ENCODE data around the gene ZBTB42. TPM values are rescaled to one million over a fixed set of nuclear protein-coding genes. Genes with fewer than 3 reads are reported as not detected.

Gene ZBTB42
- total and polyA plus RNA-seq, 2 of the 13 experiments (the other 11 are each of a cell fraction or from before 2014, with no cell fraction given), result 2.8 to 4.2 TPM

GRCh38 chr14:104751539-104752422 is 49.1 kb upstream of the ZBTB42 start (continued):
- TF ChIP-seq HOXA7 (CRISPR knock-in tag; IDR thresholded peaks at IDR 0.05), result 0 out of 2 replicates have a peak, but pooled peaks have one; percentile 34
- TF ChIP-seq BORCS8-MEF2B (CRISPR knock-in tag; IDR thresholded peaks at IDR 0.05), result no peak
- TF ChIP-seq, protein P1, sequence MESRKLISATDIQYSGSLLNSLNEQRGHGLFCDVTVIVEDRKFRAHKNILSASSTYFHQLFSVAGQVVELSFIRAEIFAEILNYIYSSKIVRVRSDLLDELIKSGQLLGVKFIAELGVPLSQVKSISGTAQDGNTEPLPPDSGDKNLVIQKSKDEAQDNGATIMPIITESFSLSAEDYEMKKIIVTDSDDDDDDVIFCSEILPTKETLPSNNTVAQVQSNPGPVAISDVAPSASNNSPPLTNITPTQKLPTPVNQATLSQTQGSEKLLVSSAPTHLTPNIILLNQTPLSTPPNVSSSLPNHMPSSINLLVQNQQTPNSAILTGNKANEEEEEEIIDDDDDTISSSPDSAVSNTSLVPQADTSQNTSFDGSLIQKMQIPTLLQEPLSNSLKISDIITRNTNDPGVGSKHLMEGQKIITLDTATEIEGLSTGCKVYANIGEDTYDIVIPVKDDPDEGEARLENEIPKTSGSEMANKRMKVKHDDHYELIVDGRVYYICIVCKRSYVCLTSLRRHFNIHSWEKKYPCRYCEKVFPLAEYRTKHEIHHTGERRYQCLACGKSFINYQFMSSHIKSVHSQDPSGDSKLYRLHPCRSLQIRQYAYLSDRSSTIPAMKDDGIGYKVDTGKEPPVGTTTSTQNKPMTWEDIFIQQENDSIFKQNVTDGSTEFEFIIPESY (CRISPR knock-in tag; IDR thresholded peaks at IDR 0.05), result peak; percentile 56; the same call in 1 of the 2 replicates
- peak; percentile 69 for TF ChIP-seq AKAP8 (CRISPR knock-in tag; IDR thresholded peaks at IDR 0.05)

- peak overlapping the region; percentile 73 for H3K9ac ChIP-seq (ENCODE audit: insufficient read depth, low read depth, low read length)
- H3K9me3 ChIP-seq (ENCODE audit: low read length), result no peaks in the 10 kb centered on the region
- peak overlapping the region; percentile 90 for H3K4me2 ChIP-seq (ENCODE audit: low read depth, low read length)
- intact Hi-C loops (cut with micrococcal nuclease; ENCODE audit: unreplicated experiment) (loop anchor here (2.0 kb wide), 1 partner anchor 14 kb away; no protein-coding TSS in a partner anchor), in situ Hi-C loops (cut with HindIII; ENCODE audit: extremely low pct_ligation_motif_present, low pct_unique_long_range_greater_than_20kb) (no loop called here)
- peak overlapping the region; percentile 82 for H3K27ac ChIP-seq (ENCODE audit: extremely low read length, insufficient read depth, low read length)
- BruUV-seq (replicated peaks), result no TSS peak
- no peaks in the 10 kb centered on the region for H3K27me3 ChIP-seq (ENCODE audit: control insufficient read depth in 1 of 2, insufficient read depth in 2 of 2, low read length in 2 of 2)
- H3K4me3 ChIP-seq (replicated peaks in 1 of 3; ENCODE audit: insufficient read depth in 1 of 3, low read depth in 2 of 3, low read length in 3 of 3), result peak overlapping the region; percentile 18 to 94 (median 42); a peak in 4 of 6 replicates
- H3K36me3 ChIP-seq (replicated peaks in 1 of 2; ENCODE audit: control insufficient read depth in 1 of 2, insufficient read depth in 2 of 2, low read length in 2 of 2), result peaks cover 8 to 18% of the 10 kb centered on the region in 2 experiments; a peak in 4 of 5 replicates
- ATAC-seq (peak; percentile 75), DNase-seq (ENCODE audit: low spot score) (no peak), FAIRE-seq (no peak)
- ChIA-PET POLR2A (interaction anchor here (0.5 to 4.8 kb wide), 19 partner anchors 9 to 536 kb away, joined by 3 to 72 read pairs (median 6); partner anchors contain the start of genes ADSS1, CDCA4, CEP170B and ZBTB42), CTCF (ENCODE audit: low intra/inter-chr PET ratio, low total read pairs) (no interaction called here)
- H2AFZ ChIP-seq (ENCODE audit: low read length), result no peak overlapping the region
- peaks cover 16% of the 10 kb centered on the region for H4K20me1 ChIP-seq (ENCODE audit: insufficient read depth, low read length)
- WGBS (ENCODE audit: low lambda C conversion rate), result 12% methylated on average over 18 of the region's 21 CpGs
- H3K79me2 ChIP-seq (ENCODE audit: insufficient read depth, low read length), result peaks cover 38% of the 10 kb centered on the region
- H3K4me1 ChIP-seq (ENCODE audit: insufficient read depth, low read length), result peaks cover 75% of the 10 kb centered on the region
- TF ChIP-seq ZIK1 (CRISPR knock-in tag; IDR thresholded peaks at IDR 0.05; ENCODE audit: borderline replicate concordance, low read depth), result no peak
- TF ChIP-seq RCOR2 (CRISPR knock-in tag; IDR thresholded peaks at IDR 0.05), result no peak
- no peak for TF ChIP-seq PAWR (CRISPR knock-in tag; IDR thresholded peaks at IDR 0.05; ENCODE audit: borderline replicate concordance)
- TF ChIP-seq ARHGAP35 (CRISPR knock-in tag; IDR thresholded peaks at IDR 0.05; ENCODE audit: borderline replicate concordance), result no peak
- TF ChIP-seq ZNF766 (CRISPR knock-in tag; IDR thresholded peaks at IDR 0.05; ENCODE audit: borderline replicate concordance), result no peak
- TF ChIP-seq, protein P2, sequence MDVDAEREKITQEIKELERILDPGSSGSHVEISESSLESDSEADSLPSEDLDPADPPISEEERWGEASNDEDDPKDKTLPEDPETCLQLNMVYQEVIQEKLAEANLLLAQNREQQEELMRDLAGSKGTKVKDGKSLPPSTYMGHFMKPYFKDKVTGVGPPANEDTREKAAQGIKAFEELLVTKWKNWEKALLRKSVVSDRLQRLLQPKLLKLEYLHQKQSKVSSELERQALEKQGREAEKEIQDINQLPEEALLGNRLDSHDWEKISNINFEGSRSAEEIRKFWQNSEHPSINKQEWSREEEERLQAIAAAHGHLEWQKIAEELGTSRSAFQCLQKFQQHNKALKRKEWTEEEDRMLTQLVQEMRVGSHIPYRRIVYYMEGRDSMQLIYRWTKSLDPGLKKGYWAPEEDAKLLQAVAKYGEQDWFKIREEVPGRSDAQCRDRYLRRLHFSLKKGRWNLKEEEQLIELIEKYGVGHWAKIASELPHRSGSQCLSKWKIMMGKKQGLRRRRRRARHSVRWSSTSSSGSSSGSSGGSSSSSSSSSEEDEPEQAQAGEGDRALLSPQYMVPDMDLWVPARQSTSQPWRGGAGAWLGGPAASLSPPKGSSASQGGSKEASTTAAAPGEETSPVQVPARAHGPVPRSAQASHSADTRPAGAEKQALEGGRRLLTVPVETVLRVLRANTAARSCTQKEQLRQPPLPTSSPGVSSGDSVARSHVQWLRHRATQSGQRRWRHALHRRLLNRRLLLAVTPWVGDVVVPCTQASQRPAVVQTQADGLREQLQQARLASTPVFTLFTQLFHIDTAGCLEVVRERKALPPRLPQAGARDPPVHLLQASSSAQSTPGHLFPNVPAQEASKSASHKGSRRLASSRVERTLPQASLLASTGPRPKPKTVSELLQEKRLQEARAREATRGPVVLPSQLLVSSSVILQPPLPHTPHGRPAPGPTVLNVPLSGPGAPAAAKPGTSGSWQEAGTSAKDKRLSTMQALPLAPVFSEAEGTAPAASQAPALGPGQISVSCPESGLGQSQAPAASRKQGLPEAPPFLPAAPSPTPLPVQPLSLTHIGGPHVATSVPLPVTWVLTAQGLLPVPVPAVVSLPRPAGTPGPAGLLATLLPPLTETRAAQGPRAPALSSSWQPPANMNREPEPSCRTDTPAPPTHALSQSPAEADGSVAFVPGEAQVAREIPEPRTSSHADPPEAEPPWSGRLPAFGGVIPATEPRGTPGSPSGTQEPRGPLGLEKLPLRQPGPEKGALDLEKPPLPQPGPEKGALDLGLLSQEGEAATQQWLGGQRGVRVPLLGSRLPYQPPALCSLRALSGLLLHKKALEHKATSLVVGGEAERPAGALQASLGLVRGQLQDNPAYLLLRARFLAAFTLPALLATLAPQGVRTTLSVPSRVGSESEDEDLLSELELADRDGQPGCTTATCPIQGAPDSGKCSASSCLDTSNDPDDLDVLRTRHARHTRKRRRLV (CRISPR knock-in tag; IDR thresholded peaks at IDR 0.05), result no peak
- no peak for TF ChIP-seq ZC3H4 (CRISPR knock-in tag; IDR thresholded peaks at IDR 0.05; ENCODE audit: borderline replicate concordance)
- peak; percentile 45; the same call in 1 of the 2 replicates for TF ChIP-seq ZNF7 (CRISPR knock-in tag; IDR thresholded peaks at IDR 0.05)
- no peak for TF ChIP-seq SP2 (CRISPR knock-in tag; IDR thresholded peaks at IDR 0.05)
- no peak for TF ChIP-seq GATA4 (IDR thresholded peaks at IDR 0.05; ENCODE audit: borderline replicate concordance, low read depth)
- no peak for TF ChIP-seq ZEB1 (IDR thresholded peaks at IDR 0.05; ENCODE audit: insufficient replicate concordance, low read depth)
- no peak for TF ChIP-seq HIVEP1 (CRISPR knock-in tag; IDR thresholded peaks at IDR 0.05)
These were observed 48.5 kb upstream of the ZBTB42 start for GRCh38 chr14:104752423-104752734.

All from HepG2 (cell line).